Liver (tissue), 9 donors: ENCODE data around the gene DISC1. TPM values are rescaled to one million over a fixed set of nuclear protein-coding genes. Genes with fewer than 3 reads are reported as not detected.

Source experiments
- DNase-seq: peaks from one replicate; pipeline ENCODE4 v3.0.0-alpha.2; 2017; ENCODE audit warnings: low spot score
- H3K27ac ChIP-seq, 2 donors: one replicate each; pipeline ENCODE4 v1.7.0; 2013; ENCODE audit warnings: inconsistent platforms in 2 of 2, low read length in 2 of 2, control low read depth in 1 of 2, low read depth in 1 of 2, mild to moderate bottlenecking in 1 of 2
- H3K27me3 ChIP-seq, 4 donors: one replicate each; pipeline versions ENCODE4 v1.6.1 to v1.7.0; 2013; ENCODE audit warnings: low read length in 3 of 4, inconsistent platforms in 1 of 4, mild to moderate bottlenecking in 1 of 4, moderate library complexity in 1 of 4; ENCODE audit not compliant: control insufficient read depth in 4 of 4, insufficient read depth in 4 of 4
- H3K36me3 ChIP-seq, 4 donors: one replicate each; pipeline versions ENCODE4 v1.6.1 to v1.7.0; 2013; ENCODE audit warnings: low read length in 3 of 4, mild to moderate bottlenecking in 3 of 4, low read depth in 1 of 4, moderate library complexity in 1 of 4; ENCODE audit not compliant: control insufficient read depth in 4 of 4, insufficient read depth in 3 of 4
- H3K4me1 ChIP-seq, 4 donors: one replicate each; pipeline versions ENCODE4 v1.6.1 to v1.7.0; 2013; ENCODE audit warnings: low read length in 3 of 4, mild to moderate bottlenecking in 3 of 4, moderate library complexity in 1 of 4; ENCODE audit not compliant: control insufficient read depth in 4 of 4, insufficient read depth in 4 of 4
- H3K4me3 ChIP-seq, 3 donors: one replicate each; pipeline versions ENCODE4 v1.6.1 to v1.7.0; 2013; ENCODE audit warnings: low read length in 3 of 3, control low read depth in 1 of 3, low read depth in 1 of 3, mild to moderate bottlenecking in 1 of 3
- H3K9ac ChIP-seq, 2 donors: one replicate each; pipeline ENCODE4 v1.7.0; 2013; ENCODE audit warnings: low read length in 2 of 2, mild to moderate bottlenecking in 2 of 2, moderate library complexity in 2 of 2, control low read depth in 1 of 2, low read depth in 1 of 2
- H3K9me3 ChIP-seq, 4 donors: one replicate each; pipeline versions ENCODE4 v1.6.1 to v1.7.0; 2013; ENCODE audit warnings: low read length in 3 of 4; ENCODE audit not compliant: control insufficient read depth in 4 of 4
- ATF3 ChIP-seq: IDR thresholded peaks from 2 replicates; pipeline ENCODE4 v1.6.1; 2016; ENCODE audit warnings: antibody characterized with exemption
- CTCF ChIP-seq: fragments of 150-350 bp; IDR thresholded peaks from 2 replicates; pipeline ENCODE4 v1.5.1; 2017; ENCODE audit warnings: improper control_type of control experiment, low read depth, low read length; ENCODE audit not compliant: missing input control
- FOXA1 ChIP-seq: IDR thresholded peaks from 2 replicates; pipeline ENCODE4 v1.6.1; 2016; ENCODE audit warnings: antibody characterized with exemption
- FOXA2 ChIP-seq: IDR thresholded peaks from 2 replicates; pipeline ENCODE4 v1.6.1; 2016; ENCODE audit warnings: antibody characterized with exemption
- GABPA ChIP-seq, 2 donors: IDR thresholded peaks in 1 of 2; conservative IDR thresholded peaks in 1 of 2; 2 replicates each; pipeline ENCODE4 v1.6.1; 2016; ENCODE audit warnings: antibody characterized with exemption in 2 of 2, mild to moderate bottlenecking in 1 of 2, moderate library complexity in 1 of 2
- HNF4A ChIP-seq, 2 donors: conservative IDR thresholded peaks; 2 replicates each; pipeline ENCODE4 v1.6.1; 2016; ENCODE audit warnings: antibody characterized with exemption in 2 of 2, mild to moderate bottlenecking in 2 of 2
- HNF4G ChIP-seq: IDR thresholded peaks from 2 replicates; pipeline ENCODE4 v1.6.1; 2016; ENCODE audit warnings: antibody characterized with exemption
- JUND ChIP-seq, 2 donors: IDR thresholded peaks; 2 replicates each; pipeline ENCODE4 v1.6.1; 2016; ENCODE audit warnings: antibody characterized with exemption in 2 of 2
- MAX ChIP-seq: IDR thresholded peaks from 2 replicates; pipeline ENCODE4 v1.6.1; 2016; ENCODE audit warnings: antibody characterized with exemption
- NR2F2 ChIP-seq: IDR thresholded peaks from 2 replicates; pipeline ENCODE4 v1.6.1; 2016; ENCODE audit warnings: antibody characterized with exemption
- RAD21 ChIP-seq, 2 donors: IDR thresholded peaks; 2 replicates each; pipeline ENCODE4 v1.6.1; 2016; ENCODE audit warnings: antibody characterized with exemption in 2 of 2, mild to moderate bottlenecking in 2 of 2
- REST ChIP-seq: IDR thresholded peaks from 2 replicates; pipeline ENCODE4 v1.6.1; 2016; ENCODE audit warnings: antibody characterized with exemption, mild to moderate bottlenecking
- RXRA ChIP-seq, 2 donors: IDR thresholded peaks; 2 replicates each; pipeline ENCODE4 v1.6.1; 2017 to 2018; ENCODE audit warnings: antibody characterized with exemption in 2 of 2, mild to moderate bottlenecking in 1 of 2
- SP1 ChIP-seq: IDR thresholded peaks from 2 replicates; pipeline ENCODE4 v1.6.1; 2018; ENCODE audit warnings: antibody characterized with exemption, mild to moderate bottlenecking
- TAF1 ChIP-seq: conservative IDR thresholded peaks from 2 replicates; pipeline ENCODE4 v1.6.1; 2016; ENCODE audit warnings: antibody characterized with exemption, mild to moderate bottlenecking
- YY1 ChIP-seq: IDR thresholded peaks from 2 replicates; pipeline ENCODE4 v1.6.1; 2016; ENCODE audit warnings: antibody characterized with exemption, mild to moderate bottlenecking
- ZBTB33 ChIP-seq: IDR thresholded peaks from 2 replicates; pipeline ENCODE4 v1.6.1; 2016; ENCODE audit warnings: antibody characterized with exemption
- WGBS: extraction: QIAGEN DNeasy Blood & Tissue Kit; methylation state at CpG from one replicate; pipeline ENCODE4 v1.1.7; 2013; 5-methylcytosine and 5-hydroxymethylcytosine counted together
- polyA plus RNA-seq, 2 donors: library from polyadenylated mRNA; stranded (reverse) in 1 of 2; unstranded in 1 of 2; fragments of 200-250 nt in 1 of 2; fragments of >200 nt in 1 of 2; fragmentation: Nextera tagmentation in 1 of 2; extraction: Ambion mirVana in 1 of 2; gene quantifications; one replicate each; pipeline versions ENCODE4 v1.2.1 to v1.2.3, GENCODE V29; 2013 to 2015
- total RNA-seq, 2 donors: library from RNA; depleted of rRNA; stranded (reverse); fragments of >200 nt; gene quantifications; one replicate each; pipeline ENCODE4 v1.2.3, GENCODE V29; 2014
- donor health status: healthy.
- donor health status: healthy.
- donor health status: healthy.
- donor health status: healthy.
- donor health status: healthy.

Gene DISC1
- total and polyA plus RNA-seq, 4 donors, result 0.45 to 6.3 (median 2.3) TPM

- Histone ChIP-seq H3K4me1 (no peaks in the 10 kb centered on the region), H3K27ac (no peak overlapping the region), H3K36me3 (no peaks in the 10 kb centered on the region), H3K9ac (no peak overlapping the region), H3K9me3 (no peaks in the 10 kb centered on the region), H3K4me3 (no peak overlapping the region), H3K27me3 (no peaks in the 10 kb centered on the region)
- TF ChIP-seq JUND (IDR thresholded peaks at IDR 0.05) (no peak), GABPA (IDR thresholded peaks at IDR 0.05 in 1 of 2, conservative IDR thresholded peaks at IDR 0.05 in 1 of 2) (no peak), FOXA1 (no peak), YY1 (no peak), TAF1 (no peak), RXRA (IDR thresholded peaks at IDR 0.05) (no peak), HNF4G (no peak), RAD21 (IDR thresholded peaks at IDR 0.05) (no peak), SP1 (no peak), ZBTB33 (no peak), MAX (no peak), ATF3 (no peak), FOXA2 (no peak), REST (no peak), CTCF (no peak), NR2F2 (no peak), HNF4A (conservative IDR thresholded peaks at IDR 0.05) (no peak)
- no peak for DNase-seq
- 95% methylated on average over 5 of the region's 5 CpGs for whole genome bisulfite sequencing
Observed at GRCh38 chr1:231849981-231850380, 223.4 kb downstream of the DISC1 start.

- DNase-seq, result no peak
- WGBS, result 81% methylated on average over 5 of the region's 5 CpGs
- no peaks in the 10 kb centered on the region for H3K9me3 ChIP-seq
- no peaks in the 10 kb centered on the region for H3K36me3 ChIP-seq
- H3K4me3 ChIP-seq, result no peak overlapping the region
- H3K4me1 ChIP-seq, result no peaks in the 10 kb centered on the region
- no peaks in the 10 kb centered on the region for H3K27me3 ChIP-seq
- H3K27ac ChIP-seq, result no peak overlapping the region
- H3K9ac ChIP-seq, result no peak overlapping the region
- TF ChIP-seq NR2F2, result no peak
- no peak for TF ChIP-seq GABPA (IDR thresholded peaks at IDR 0.05 in 1 of 2, conservative IDR thresholded peaks at IDR 0.05 in 1 of 2)
- no peak for TF ChIP-seq SP1
- no peak for TF ChIP-seq CTCF
- no peak for TF ChIP-seq HNF4A (conservative IDR thresholded peaks at IDR 0.05)
- no peak for TF ChIP-seq REST
- TF ChIP-seq YY1, result no peak
- TF ChIP-seq MAX, result no peak
- TF ChIP-seq FOXA1, result no peak
- no peak for TF ChIP-seq HNF4G
- TF ChIP-seq FOXA2, result no peak
- no peak for TF ChIP-seq RXRA (IDR thresholded peaks at IDR 0.05)
Observed at GRCh38 chr1:231850786-231851185, 224.2 kb downstream of the DISC1 start.
